CD4-positive, alpha-beta T cell treated with Interleukin-2 at 100 ng/mL for 4 hours (primary cell): ENCODE measurements around the gene CT45A10.
"Not testable (repeated sequence)": the region's sequence is repeated elsewhere in the genome, so short reads cannot be mapped to it uniquely, and the experiment has no call there.

Source experiments
- DNase-seq: peaks from one replicate; pipeline ENCODE4 v3.0.0-alpha.2; 2020; ENCODE audit warnings: low spot score

CT45A10 gene

GRCh38 chrX:135893294-135893817 lies at the start of gene CT45A10, which contains the start of gene SAGE1:
Gene CT45A10 (minus strand): TSS chrX:135893444. CDS start chrX:135885344, 8,100 bp downstream.
Gene SAGE1 (plus strand): TSS chrX:135893716. CDS start chrX:135896243, 2,527 bp downstream.
- DNase-seq, result no peak

GRCh38 chrX:135931644-135932487 lies 38.6 kb upstream of the CT45A10 start:
- peak; percentile 31 for DNase-seq

- DNase-seq, result no peak
Observed at GRCh38 chrX:135927897-135928296, 34.7 kb upstream of the CT45A10 start.

- no peak for DNase-seq
Observed at GRCh38 chrX:135923353-135923752, 30.1 kb upstream of the CT45A10 start.

- DNase-seq, result not testable (repeated sequence)
Observed at GRCh38 chrX:135920516-135920915, 27.3 kb upstream of the CT45A10 start.

GRCh38 chrX:135914404-135914803 lies 21.2 kb upstream of the CT45A10 start:
- no peak for DNase-seq

GRCh38 chrX:135910251-135910650 lies 17.0 kb upstream of the CT45A10 start:
- DNase-seq, result no peak

- DNase-seq, result no peak
Observed at GRCh38 chrX:135892781-135893180, 463 bp downstream of the CT45A10 start.

- no peak for DNase-seq
Observed at GRCh38 chrX:135890087-135890585, 3.1 kb downstream of the CT45A10 start.

GRCh38 chrX:135888976-135889375 lies 4.3 kb downstream of the CT45A10 start:
- not testable (repeated sequence) for DNase-seq

- not testable (repeated sequence) for DNase-seq
Observed at GRCh38 chrX:135888230-135888629, 5.0 kb downstream of the CT45A10 start.

GRCh38 chrX:135882741-135883140 lies 10.5 kb downstream of the CT45A10 start:
- DNase-seq, result not testable (repeated sequence)

- not testable (repeated sequence) for DNase-seq
Observed at GRCh38 chrX:135871712-135872111, 21.5 kb downstream of the CT45A10 start, which contains the start of gene CT45A9. Gene CT45A9 (minus strand): TSS chrX:135871812. CDS start chrX:135868061, 3,751 bp downstream.

GRCh38 chrX:135854438-135854837 lies 38.8 kb downstream of the CT45A10 start, which contains the start of gene CT45A8:
Gene CT45A8 (minus strand): TSS chrX:135854538. CDS start chrX:135850783, 3,755 bp downstream.
- not testable (repeated sequence) for DNase-seq

- not testable (repeated sequence) for DNase-seq
Observed at GRCh38 chrX:135837180-135837579, 56.1 kb downstream of the CT45A10 start, which contains the start of gene CT45A7. Gene CT45A7 (minus strand): TSS chrX:135837280. CDS start chrX:135833533, 3,747 bp downstream.
